HCT116 (cell line): ENCODE measurements around the gene EFCAB5. TPM values are rescaled to one million over a fixed set of nuclear protein-coding genes. Genes with fewer than 3 reads are reported as not detected.

Experiments
- ATAC-seq: fragments of 200-7000 bp; cut with Tn5 transposase; 2 replicates; pipeline ENCODE4 v1.9.1; 2020; ENCODE audit warnings: mild to moderate bottlenecking, moderate library complexity
- BruUV-seq: library from RNA; stranded (reverse); fragments of 400-500 nt; replicated peaks from 2 replicates; lab custom pipeline; 2021; lab: Mats Ljungman, UMichigan
- CTCF ChIA-PET: fragments of 300-600 bp; sonication (Branson Sonifier 250); formaldehyde crosslinking; loops from one replicate; lab custom pipeline; 2021; ENCODE audit warnings: antibody characterized with exemption; lab: Charles Lee
- POLR2A ChIA-PET: fragments of 300-600, 350-600 bp; sonication (Branson Sonifier 250); formaldehyde crosslinking; loops from one replicate; lab custom pipeline; 2021; ENCODE audit warnings: antibody characterized with exemption; lab: Charles Lee
- RAD21 ChIA-PET, 2 experiments: fragments of 300-600 bp; sonication (Branson Sonifier 250); formaldehyde crosslinking; loops; one replicate each; lab custom pipeline; 2023; ENCODE audit warnings: low total read pairs in 2 of 2; ENCODE audit not compliant: uncharacterized antibody in 2 of 2, unreplicated experiment in 2 of 2, low non-redundant PET in 1 of 2; lab: Charles Lee
- DNase-seq: peaks from one replicate; pipeline ENCODE4 v3.0.0-alpha.2; 2010; ENCODE audit warnings: low read depth, low spot score
- H2AFZ ChIP-seq: fragments of 200-600 bp; shearing (Covaris generic), sonication (generic); 2 replicates; pipeline ENCODE4 v1.6.1; 2017; ENCODE audit warnings: low read depth, mixed run types, mixed read lengths, antibody characterized with exemption, low read length; ENCODE audit not compliant: poor library complexity, severe bottlenecking
- H3K27ac ChIP-seq: 2 replicates; pipeline ENCODE4 v1.5.1; 2012; ENCODE audit warnings: low read depth, low read length
- H3K27me3 ChIP-seq: fragments of 200-600 bp; sonication (generic); 2 replicates; pipeline ENCODE4 v1.6.1; 2016; ENCODE audit warnings: mixed run types, low read length, mixed read lengths; ENCODE audit not compliant: insufficient read depth
- H3K36me3 ChIP-seq, 2 experiments: fragments of 200-500 bp in 1 of 2; fragments of 200-600 bp in 1 of 2; sonication (Bioruptor generic) in 1 of 2; sonication (generic) in 1 of 2; 2 replicates each; pipeline versions ENCODE4 v1.5.1 to v1.6.1; 2014 to 2016; ENCODE audit warnings: low read length in 2 of 2, inconsistent platforms in 1 of 2, mixed read lengths in 1 of 2, mixed run types in 1 of 2; ENCODE audit not compliant: insufficient read depth in 2 of 2, control insufficient read depth in 1 of 2
- H3K4me1 ChIP-seq, 2 experiments: fragments of 200-600 bp in 1 of 2; sonication (generic) in 1 of 2; 2 replicates each; pipeline versions ENCODE4 v1.5.1 to v1.6.1; 2012 to 2017; ENCODE audit warnings: low read length in 2 of 2, inconsistent platforms in 1 of 2, mild to moderate bottlenecking in 1 of 2, mixed read lengths in 1 of 2, mixed run types in 1 of 2, moderate library complexity in 1 of 2; ENCODE audit not compliant: insufficient read depth in 2 of 2, control insufficient read depth in 1 of 2
- H3K4me2 ChIP-seq: fragments of 200-600 bp; sonication (generic); 2 replicates; pipeline ENCODE4 v1.6.1; 2017; ENCODE audit warnings: mixed run types, low read length, mixed read lengths
- H3K4me3 ChIP-seq, 2 experiments: fragments of 200-600 bp in 1 of 2; sonication (generic) in 1 of 2; replicated peaks in 1 of 2; 2 replicates each; pipeline ENCODE4 v1.5.1; 2011 to 2016; ENCODE audit warnings: low read length in 2 of 2, control low read depth in 1 of 2, low read depth in 1 of 2, mild to moderate bottlenecking in 1 of 2, mixed read lengths in 1 of 2, mixed run types in 1 of 2
- H3K79me2 ChIP-seq: fragments of 200-600 bp; sonication (generic); 2 replicates; pipeline ENCODE4 v1.6.1; 2017; ENCODE audit warnings: mild to moderate bottlenecking, mixed run types, low read length, moderate library complexity, mixed read lengths; ENCODE audit not compliant: insufficient read depth
- H3K9ac ChIP-seq: fragments of 200-600 bp; sonication (generic); 2 replicates; pipeline ENCODE4 v1.6.1; 2016; ENCODE audit warnings: low read length, mixed read lengths
- H3K9me2 ChIP-seq: fragments of 200-600 bp; sonication (generic), shearing (Covaris generic); 2 replicates; pipeline ENCODE4 v1.6.1; 2017; ENCODE audit warnings: mixed run types, mild to moderate bottlenecking, moderate library complexity; ENCODE audit not compliant: insufficient read depth
- H3K9me3 ChIP-seq, 2 experiments: fragments of 200-500 bp in 1 of 2; fragments of 200-600 bp in 1 of 2; sonication (Bioruptor generic) in 1 of 2; sonication (generic) in 1 of 2; 2 replicates each; pipeline ENCODE4 v1.6.1; 2014 to 2017; ENCODE audit warnings: low read length in 2 of 2, mixed read lengths in 2 of 2, inconsistent platforms in 1 of 2, low read depth in 1 of 2, mild to moderate bottlenecking in 1 of 2, mixed run types in 1 of 2, moderate library complexity in 1 of 2; ENCODE audit not compliant: control insufficient read depth in 1 of 2, insufficient read depth in 1 of 2
- H4K20me1 ChIP-seq: fragments of 200-600 bp; sonication (generic), shearing (Covaris generic); 2 replicates; pipeline ENCODE4 v1.6.1; 2017; ENCODE audit warnings: mixed run types, mild to moderate bottlenecking, moderate library complexity; ENCODE audit not compliant: insufficient read depth
- CTCF ChIP-seq, 3 experiments: fragments of 200-600 bp in 1 of 3; sonication (generic) in 1 of 3; IDR thresholded peaks in 2 of 3; conservative IDR thresholded peaks in 1 of 3; 2 replicates each; pipeline ENCODE4 v1.5.1; 2012 to 2017; ENCODE audit warnings: low read depth in 2 of 3, low read length in 2 of 3, antibody characterized with exemption in 1 of 3, borderline replicate concordance in 1 of 3, control low read depth in 1 of 3, mild to moderate bottlenecking in 1 of 3, mixed read lengths in 1 of 3, mixed run types in 1 of 3, moderate library complexity in 1 of 3; ENCODE audit not compliant: insufficient read depth in 1 of 3
- EZH2 ChIP-seq: fragments of 200-600 bp; sonication (generic); IDR thresholded peaks from 2 replicates; pipeline ENCODE4 v1.6.1; 2017; ENCODE audit warnings: antibody characterized with exemption, mixed run types
- EZH2phosphoT487 ChIP-seq: fragments of 200-600 bp; IDR thresholded peaks from 2 replicates; pipeline ENCODE4 v1.6.1; 2018; ENCODE audit warnings: antibody characterized with exemption, borderline replicate concordance
- FOSL1 ChIP-seq: IDR thresholded peaks from 2 replicates; pipeline ENCODE4 v1.6.1; 2012; ENCODE audit warnings: low read depth
- JUND ChIP-seq: IDR thresholded peaks from 2 replicates; pipeline ENCODE4 v1.6.1; 2012
- MAX ChIP-seq: IDR thresholded peaks from 2 replicates; pipeline ENCODE4 v1.6.1; 2012
- POLR2AphosphoS5 ChIP-seq: IDR thresholded peaks from 2 replicates; pipeline ENCODE4 v1.6.1; 2011; ENCODE audit warnings: mild to moderate bottlenecking, low read depth, low read length, moderate library complexity
- REST ChIP-seq: IDR thresholded peaks from 2 replicates; pipeline ENCODE4 v1.6.1; 2012; ENCODE audit warnings: low read depth
- SIN3A ChIP-seq: IDR thresholded peaks from 2 replicates; pipeline ENCODE4 v1.6.1; 2012; ENCODE audit warnings: low read depth
- SP1 ChIP-seq: IDR thresholded peaks from 2 replicates; pipeline ENCODE4 v1.6.1; 2012; ENCODE audit warnings: low read depth
- SRF ChIP-seq: IDR thresholded peaks from 2 replicates; pipeline ENCODE4 v1.6.1; 2012; ENCODE audit warnings: low read depth
- TCF7L2 ChIP-seq: IDR thresholded peaks from 2 replicates; pipeline ENCODE4 v1.7.0; 2011; ENCODE audit warnings: borderline replicate concordance, inconsistent platforms; ENCODE audit not compliant: insufficient read depth, insufficient read length; ENCODE audit errors: extremely low read depth
- YY1 ChIP-seq: IDR thresholded peaks from 2 replicates; pipeline ENCODE4 v1.6.1; 2011; ENCODE audit warnings: low read length, low read depth, moderate library complexity, mild to moderate bottlenecking; ENCODE audit not compliant: insufficient replicate concordance; ENCODE audit errors: extremely low read depth
- ZBTB33 ChIP-seq: IDR thresholded peaks from 2 replicates; pipeline ENCODE4 v1.6.1; 2011; ENCODE audit warnings: mild to moderate bottlenecking, low read length, moderate library complexity; ENCODE audit not compliant: insufficient replicate concordance; ENCODE audit errors: extremely low read depth
- ZFX ChIP-seq: fragments of 450-650 bp; IDR thresholded peaks from 2 replicates; pipeline ENCODE4 v1.6.1; 2017
- ZNF274 ChIP-seq: fragments of 200-500 bp; sonication (Bioruptor generic); IDR thresholded peaks from 2 replicates; pipeline ENCODE4 v1.6.1; 2014; ENCODE audit warnings: mild to moderate bottlenecking, low read depth, low read length, inconsistent platforms
- intact Hi-C: fragments of 100-400 bp; cut with micrococcal nuclease; formaldehyde crosslinking; loops from 2 replicates; pipeline ENCODE4 v1.10.0; 2022
- total RNA-seq: library from RNA; stranded (reverse); gene quantifications from one replicate; pipeline ENCODE4 v1.2.1, GENCODE V29; 2021; ENCODE audit not compliant: unreplicated experiment

The EFCAB5 gene
- total RNA-seq, 1 experiment from 2014 or later = 0.17 TPM

GRCh38 chr17:29968271-29968670 lies 26.8 kb downstream of the EFCAB5 start:
- Histone ChIP-seq H3K9ac (no peak overlapping the region), H3K9me3 (no peaks in the 10 kb centered on the region), H3K4me2 (no peak overlapping the region), H3K36me3 (no peaks in the 10 kb centered on the region), H4K20me1 (no peaks in the 10 kb centered on the region), H3K4me3 (no peak overlapping the region), H3K27me3 (no peaks in the 10 kb centered on the region), H2AFZ (no peak overlapping the region), H3K27ac (no peak overlapping the region), H3K79me2 (no peaks in the 10 kb centered on the region), H3K4me1 (no peaks in the 10 kb centered on the region), H3K9me2 (no peaks in the 10 kb centered on the region)
- DNase-seq (no peak), ATAC-seq (no peak)
- BruUV-seq = no TSS peak
- CTCF ChIA-PET = interaction anchor here (0.6 kb wide), 1 partner anchor 38 kb away, joined by 6 read pairs; the partner anchor contains the start of gene SSH2
- no peak for TF ChIP-seq ZBTB33
- no peak for TF ChIP-seq EZH2
- no peak for TF ChIP-seq YY1
- TF ChIP-seq ZNF274 = no peak
- no peak for TF ChIP-seq MAX
- TF ChIP-seq TCF7L2 = no peak
- no peak for TF ChIP-seq FOSL1
- TF ChIP-seq REST = no peak
- no peak for TF ChIP-seq EZH2phosphoT487
- TF ChIP-seq SRF = no peak
- no peak for TF ChIP-seq JUND
- no peak for TF ChIP-seq CTCF (IDR thresholded peaks at IDR 0.05 in 2 of 3, conservative IDR thresholded peaks at IDR 0.05 in 1 of 3; ENCODE audit: borderline replicate concordance in 1 of 3, insufficient read depth in 1 of 3, low read depth in 2 of 3, low read length in 2 of 3)
- no peak for TF ChIP-seq SIN3A
- no peak for TF ChIP-seq POLR2AphosphoS5
- no peak for TF ChIP-seq SP1
- no peak for TF ChIP-seq ZFX
- POLR2A ChIA-PET = no interaction called here
- intact Hi-C loops = no loop called here
- RAD21 ChIA-PET = no interaction called here
